Measurements from ENCODE around the gene PRKCD.
A peak's percentile ranks its signal among the peaks of the same experiment; 100 is the strongest.
"Not testable (repeated sequence)": the region's sequence is repeated elsewhere in the genome, so short reads cannot be mapped to it uniquely, and the experiment has no call there.

PRKCD gene

DNA sequence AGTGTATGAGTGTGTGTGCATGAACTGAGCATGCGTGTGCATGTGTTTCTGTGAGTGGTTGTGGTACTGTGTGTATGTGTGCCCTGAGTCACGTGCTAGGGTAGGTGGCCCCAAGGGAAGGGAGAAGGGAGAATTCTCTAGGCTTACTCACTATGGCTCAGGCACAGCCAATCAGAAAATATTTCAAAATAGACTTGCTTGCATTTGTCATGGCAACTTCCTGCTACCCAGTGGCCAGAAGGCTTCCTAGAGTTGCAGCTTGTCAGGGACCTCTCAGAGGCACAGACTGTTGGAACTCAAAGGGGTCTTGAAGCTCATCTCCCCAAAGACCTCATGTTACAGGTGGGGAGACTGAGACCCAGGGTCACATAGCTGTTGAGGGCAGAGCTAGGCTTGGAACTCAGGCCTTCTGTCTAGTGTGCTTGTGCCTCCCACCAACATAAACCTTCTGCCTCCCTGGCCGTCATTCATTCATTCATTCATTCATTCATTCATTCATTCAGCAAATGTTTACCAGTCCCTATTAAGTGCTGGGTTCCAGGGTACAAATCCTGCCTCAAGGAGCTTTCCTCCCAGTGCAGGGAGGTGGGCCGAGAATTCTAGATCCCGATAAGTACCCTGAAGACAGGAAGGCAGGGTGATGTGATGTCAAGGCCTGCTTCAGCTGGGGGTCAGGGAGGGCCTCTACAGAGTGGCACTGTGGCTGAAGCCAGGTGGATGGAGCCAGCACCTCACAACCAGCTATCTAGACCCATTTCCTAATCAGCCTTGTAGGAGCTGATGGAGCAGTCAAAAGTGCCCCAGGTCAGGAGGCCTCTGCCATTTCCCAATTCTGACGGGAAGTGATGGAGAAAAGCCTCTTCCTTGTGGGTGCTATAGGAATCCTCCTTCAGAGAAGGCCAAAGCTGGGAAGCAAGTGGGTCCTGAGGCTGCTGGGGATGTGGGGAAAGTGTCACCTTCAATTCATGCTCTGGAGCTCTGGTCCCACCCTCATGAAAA lies 19.9 kb upstream of the PRKCD start:
- no peak for DNase-seq

DNA sequence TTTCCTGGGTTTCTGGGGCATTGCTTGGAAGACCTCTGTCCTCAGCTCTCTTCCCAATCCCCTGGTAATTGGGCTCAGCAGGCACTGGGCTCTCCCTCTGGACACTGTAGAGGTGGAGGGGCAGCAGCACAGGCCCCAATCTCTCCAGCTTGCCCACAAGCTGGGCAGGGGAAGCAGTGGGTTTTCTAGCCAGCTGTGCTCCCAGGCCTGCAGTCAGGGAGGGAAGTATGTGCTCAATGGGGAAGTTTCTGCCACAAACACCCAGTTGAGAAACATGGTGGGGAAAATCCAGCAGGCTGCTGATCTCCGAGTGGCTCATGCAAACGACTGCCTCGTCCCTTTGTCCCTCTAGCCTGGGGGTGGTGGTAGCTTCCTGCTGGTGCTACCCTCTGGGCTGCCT lies 18.0 kb upstream of the PRKCD start:
- no peak for DNase-seq

DNA sequence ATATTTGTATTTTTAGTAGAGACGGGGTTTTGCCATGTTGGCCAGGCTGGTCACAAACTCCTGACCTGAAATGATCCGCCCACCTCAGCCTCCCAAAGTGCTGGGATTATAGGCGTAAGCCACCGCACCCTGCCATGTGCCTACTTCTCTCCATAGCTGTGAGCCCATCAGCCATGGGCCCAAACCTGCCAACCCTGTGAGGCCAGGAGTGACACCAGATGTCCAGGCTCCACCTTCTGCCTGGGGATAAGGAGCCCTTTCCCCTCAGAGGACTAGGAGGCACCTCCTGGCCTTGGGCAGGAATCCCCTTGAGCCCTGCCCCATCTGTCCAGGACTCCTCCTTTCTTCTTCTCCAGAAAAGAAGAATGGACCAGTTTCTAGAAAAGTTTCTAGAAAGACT lies 16.6 kb upstream of the PRKCD start:
- DNase-seq = no peak

DNA sequence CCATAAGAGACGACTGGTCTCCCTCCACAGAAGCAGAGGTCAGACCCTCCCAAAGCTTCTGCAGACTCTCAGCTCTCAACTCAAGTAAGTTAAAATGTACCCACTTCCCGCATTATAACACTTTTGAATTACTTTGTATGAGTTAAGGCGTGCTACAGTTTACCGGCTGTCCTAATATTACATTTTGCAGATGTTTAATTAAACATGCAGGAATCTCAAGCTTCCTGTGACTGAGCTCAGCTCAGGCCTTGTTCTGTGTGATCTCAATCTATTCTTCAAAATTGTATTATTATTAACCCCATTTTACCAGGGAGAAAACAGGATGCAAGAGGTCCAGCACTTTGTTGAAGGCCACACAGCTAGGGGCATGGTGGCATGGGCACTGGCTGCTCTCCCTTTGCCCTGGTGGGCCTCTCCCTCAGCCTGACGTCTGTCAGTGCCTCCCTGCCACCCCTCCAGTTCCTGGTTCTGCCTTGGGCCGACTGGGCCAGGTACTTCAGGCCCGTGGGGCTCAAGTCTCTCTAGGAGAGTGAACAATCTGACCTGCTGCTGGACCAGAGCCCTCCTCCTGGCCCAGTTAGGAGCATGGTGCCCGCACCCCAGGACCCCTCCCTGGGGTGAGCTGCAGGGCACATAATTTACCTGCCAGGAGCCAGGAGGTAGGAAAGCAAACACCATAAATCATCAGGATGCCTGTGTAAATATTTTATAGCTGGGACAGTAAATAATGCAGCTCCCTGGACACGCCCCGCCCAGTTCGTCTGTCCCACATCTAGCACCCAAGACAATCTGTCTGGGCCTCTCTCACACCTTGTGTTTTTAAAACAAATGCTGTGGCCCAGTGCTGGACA lies 15.9 kb upstream of the PRKCD start:
- DNase-seq = no peak

DNA sequence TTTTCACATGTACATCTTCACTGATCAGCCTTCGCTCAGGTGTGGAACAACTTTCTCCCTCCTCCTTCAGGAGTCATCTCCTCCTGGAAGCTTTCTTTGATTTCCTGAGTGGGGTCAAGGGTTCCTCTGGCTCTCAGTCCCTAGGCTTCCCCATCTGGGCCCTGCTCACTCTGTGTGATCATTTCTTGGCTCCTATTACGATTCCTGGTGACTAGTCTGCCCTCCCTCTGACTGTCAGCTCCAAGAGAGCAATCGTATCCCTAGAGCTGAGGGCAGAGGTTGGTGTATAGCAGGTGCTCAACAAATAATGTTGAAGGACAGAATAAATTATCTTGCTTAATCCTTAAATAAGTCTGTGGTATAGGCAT lies 15.3 kb upstream of the PRKCD start:
- DNase-seq = no peak

DNA sequence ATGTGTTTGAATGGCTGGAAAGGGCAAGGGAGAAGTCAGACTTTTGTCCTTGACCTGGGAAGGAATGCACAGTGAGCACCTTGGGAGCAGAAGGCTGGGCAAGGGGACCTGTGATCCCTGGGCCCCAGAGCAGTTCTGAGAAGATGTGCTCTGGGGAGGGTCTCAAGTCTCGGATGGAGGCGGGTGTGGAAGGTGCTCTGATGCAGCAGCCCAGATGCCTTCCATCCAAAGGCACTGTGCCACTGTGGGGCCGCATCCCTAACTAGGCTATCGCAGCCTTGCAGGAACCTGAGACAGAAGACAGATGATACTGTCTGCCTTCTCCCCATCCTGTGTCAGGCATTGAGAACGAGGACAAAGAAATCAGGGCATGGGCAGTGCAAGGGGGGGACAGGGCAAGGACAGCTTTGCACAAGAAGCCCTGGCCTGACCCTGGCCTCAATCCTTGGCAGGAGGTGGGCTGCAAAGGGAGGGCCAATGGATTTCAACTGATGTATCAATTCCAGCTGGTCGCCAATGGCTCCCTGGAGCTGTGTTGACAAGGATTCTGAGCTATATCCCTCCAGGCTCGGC lies 14.6 kb upstream of the PRKCD start:
- no peak for DNase-seq

DNA sequence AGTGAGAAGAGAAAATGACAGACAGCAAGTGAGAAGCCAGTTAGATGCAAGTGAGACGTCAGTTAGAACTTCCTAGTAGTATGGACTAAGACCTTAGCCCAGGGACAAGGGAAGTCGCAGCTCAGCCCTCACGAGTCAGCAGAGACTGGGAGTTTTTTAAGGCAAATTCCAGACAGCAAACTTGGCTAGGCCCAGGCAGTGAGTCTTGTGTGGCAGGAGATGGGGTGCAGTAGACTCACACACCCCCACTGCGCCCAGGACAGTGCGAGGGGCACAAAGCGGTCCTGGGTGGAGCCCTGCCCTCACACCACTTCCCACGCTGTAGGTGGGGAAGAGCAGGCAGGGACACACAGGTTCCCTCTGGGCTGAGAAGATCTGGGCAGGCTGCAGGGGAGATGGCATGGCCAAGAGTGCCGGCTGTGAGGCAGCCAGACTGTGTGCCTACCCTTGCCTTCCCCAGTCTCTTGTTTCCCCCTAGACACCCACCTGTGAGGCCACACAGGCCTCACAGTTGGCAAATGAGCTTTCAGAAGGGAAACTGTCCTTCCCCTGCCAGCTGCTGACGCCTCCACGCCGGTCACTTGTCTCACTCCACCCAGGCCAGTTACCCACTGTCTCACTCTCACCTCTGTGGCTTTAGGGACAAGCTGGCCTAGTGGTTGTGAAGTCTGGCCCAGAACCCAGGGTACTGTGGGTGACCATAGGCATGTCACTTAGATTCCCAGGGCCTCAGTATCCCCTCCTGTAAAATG lies 13.7 kb upstream of the PRKCD start:
- DNase-seq = no peak

DNA sequence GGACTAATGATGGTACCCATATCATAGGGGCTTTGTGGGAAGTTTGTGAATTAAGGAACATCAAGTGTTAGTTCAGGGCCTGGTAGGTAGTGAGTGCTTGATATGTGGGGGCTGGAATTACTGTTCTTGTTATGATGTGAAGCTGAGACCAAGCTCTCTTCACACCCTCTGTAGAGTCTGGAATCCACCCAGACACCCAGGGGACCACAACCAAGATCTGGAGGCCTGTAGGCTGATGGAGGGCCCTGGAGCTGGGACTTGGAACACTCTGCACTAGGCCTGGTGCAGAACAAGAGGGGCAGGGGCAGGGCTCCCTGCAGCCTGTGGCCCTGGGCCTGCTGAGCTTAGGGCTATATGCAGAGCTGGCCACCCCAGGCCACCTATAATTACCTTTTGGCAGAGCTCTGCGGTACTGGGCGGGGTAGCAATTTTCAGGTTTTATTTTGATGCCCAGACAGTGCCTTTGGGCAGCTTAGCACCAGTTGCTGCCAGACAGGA lies 13.1 kb upstream of the PRKCD start:
- DNase-seq = no peak

DNA sequence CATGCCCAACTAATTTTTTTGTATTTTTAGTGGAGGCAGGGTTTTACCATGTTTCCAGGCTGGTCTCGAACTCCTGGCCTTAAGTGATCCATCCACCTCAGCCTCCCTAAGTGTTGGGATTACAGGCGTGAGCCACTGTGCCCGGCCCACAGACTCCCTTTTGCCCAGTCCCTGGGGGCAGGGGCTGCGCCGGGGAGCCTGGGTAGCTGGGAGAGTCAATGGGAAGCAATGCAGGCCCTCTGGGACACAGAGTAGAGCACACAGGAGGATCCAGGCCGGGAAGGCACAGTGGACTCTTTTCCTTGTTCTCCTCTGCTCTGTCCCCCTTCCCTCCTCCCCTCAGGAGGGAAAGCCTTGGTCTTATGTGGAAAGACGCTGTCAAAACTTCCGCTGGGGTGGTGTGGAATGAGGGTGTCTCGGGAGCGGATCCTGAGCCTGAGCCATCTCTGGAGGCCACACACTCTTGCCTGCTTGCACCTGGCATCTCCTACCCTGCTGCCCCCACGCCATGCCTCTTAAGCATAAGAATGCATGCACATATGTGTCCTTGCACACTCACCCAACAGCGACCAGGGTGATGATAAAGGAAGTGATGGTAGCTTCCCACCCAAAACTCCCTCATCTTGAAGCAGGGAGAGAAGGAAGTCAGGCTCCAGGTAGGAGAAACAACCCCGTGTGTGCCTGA lies 11.9 kb upstream of the PRKCD start:
- no peak for DNase-seq

DNA sequence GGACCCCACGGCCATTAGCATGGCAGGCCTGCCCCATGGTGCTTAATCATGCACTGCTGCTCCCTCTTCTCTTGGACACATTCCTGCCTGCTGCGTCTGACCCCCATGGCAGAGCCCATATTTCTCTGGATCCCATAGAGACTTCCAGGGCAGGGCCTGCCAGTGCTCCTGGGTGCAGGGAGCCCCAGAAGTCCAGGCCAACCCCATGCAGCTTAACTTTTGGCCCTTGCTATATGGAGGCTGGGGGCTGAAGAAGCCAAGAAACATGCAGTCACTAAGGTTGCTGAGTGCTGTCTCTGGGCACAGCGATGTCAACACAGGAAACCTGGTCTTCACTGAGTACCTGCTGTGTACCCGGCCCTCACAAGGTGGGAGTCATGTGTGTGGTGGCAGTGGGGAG lies 11.3 kb upstream of the PRKCD start:
- no peak for DNase-seq

DNA sequence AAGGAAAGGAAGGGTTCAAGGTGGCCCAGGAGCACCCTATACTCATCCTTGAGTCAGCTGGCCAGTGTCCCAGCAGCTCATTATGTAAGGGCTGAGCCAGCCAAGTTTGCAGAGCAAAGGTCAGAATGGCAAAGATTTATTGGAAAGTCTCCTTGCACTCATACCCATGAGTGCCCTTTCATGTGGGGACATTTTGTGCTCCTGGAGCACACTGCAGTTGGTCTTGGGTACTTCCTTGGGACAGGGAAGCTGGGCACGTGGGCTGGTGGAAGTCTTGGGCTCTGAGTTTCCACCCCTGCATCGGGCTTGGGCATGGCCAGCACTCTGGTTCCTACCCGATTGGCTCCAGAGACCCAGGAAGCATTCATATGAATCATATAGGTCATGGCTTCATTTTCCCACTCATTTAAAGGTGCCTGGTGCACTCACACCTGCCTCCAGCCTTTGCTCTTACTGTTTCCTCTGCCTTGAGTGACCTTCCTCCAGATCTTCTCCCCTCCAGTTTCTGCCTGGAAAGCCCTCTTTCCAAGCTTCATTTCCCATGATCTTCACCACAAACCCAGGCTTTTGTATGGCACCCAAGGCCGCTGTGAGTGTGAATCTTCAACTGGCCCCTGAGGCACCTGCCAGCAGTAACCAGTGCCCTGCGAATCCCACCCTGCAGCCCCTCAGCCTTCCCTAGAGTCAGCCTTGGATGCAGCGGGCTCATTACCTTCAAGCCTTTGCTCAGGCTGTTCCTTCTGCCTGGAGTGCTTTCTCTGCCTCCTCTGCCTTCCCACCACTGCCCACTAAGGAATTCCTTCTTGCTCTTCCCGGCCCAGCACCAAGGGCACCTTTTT lies 10.5 kb upstream of the PRKCD start:
- DNase-seq = no peak

DNA sequence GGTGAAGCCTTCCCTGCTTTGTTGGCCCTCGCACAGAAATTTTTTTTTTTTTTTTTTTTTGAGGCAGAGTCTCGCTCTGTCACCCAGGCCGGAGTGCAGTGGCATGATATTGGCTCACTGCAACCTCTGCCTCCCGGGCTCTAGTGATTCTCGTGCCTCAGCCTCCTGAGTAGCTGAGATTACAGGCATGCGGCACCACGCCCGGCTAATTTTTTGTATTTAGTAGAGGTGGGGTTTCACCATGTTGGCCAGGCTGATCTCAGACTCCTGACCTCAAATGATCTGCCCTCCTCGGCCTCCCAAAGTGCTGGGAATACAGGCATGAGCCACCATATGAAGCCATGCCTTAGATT lies 9.9 kb upstream of the PRKCD start:
- DNase-seq = not testable (repeated sequence)

DNA sequence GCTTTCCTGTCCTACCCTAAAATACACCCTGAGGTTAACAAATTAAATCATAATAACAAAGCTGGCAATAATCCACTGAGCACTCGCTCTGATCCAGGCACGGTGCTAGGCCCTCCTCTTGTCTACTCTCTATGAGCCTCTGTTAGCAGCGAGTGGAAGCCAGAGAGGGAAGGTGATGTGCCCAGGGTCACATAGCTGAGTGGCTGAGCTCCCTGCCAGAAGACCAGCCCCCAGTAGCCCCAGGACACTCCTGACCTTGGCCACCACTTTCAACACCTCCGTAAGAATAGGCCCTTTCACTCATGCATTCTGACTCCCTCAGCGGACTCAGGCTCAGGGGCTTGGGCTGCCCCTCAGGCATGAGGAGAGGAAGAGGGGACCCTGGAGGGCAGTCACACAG lies 9.5 kb upstream of the PRKCD start:
- no peak for DNase-seq

DNA sequence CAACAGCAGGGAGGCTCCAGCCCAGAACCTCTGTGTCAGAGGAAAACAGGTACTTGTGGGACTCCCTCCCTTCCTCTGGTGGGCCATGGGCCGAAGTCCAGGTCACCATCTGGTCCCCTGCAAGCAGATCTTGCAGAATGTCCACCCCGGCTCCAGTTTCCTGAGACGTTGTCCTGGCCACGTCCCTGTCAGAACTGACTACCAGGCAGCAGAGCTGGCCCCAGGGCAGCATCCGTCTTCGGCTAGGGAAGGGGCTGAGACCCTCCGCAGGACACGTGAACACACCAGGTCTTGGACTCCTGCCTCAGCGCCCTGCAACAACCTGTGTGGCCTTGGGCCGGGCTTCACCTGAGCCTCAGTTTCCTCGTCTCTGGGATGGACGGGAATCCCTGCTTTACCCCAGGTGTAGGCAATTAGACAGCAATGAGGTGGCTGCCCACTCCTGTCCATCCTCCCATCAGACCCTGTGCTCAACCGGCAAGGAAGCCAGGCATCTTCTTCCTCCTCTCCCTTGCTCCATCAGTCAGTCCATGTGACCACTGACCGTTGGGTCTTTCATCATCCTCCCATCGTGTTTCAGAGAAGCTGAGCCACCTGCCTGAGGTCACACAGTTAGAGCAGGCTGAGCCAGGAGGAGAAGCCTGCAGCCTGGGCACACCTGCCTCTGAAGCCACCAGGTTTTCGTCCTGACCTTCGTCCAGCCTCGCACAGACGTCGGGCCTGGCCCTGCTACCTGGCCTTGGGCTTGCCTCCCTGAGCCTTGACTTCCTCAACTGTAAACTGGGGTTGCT lies 8.9 kb upstream of the PRKCD start:
- DNase-seq = no peak

DNA sequence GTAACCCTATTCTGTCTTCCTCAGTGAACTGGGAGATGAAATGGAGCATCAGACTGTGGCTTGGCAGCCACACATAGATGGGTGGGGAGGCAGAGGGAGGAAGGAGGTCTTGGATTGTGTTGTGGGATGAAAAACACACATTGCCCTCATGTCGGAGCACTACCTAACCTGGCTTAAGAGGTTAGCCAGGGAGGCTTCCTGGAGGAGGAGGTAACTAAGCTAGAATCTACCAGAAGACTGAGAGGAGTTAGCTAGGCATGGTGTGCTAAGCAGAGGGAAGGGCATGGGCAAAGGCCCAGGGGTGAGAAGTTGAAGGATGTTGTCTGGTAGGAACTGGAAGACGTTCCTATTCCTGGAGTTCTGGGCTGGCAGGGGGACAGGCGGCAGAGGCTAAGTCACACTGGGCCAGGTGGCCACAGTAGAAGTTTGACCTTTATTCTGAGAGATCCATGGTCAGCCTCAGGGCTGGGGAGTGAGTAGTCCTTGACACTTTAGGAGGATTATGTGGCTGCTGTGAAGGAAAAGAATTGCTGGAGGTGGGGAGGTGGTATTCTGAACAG lies 7.7 kb upstream of the PRKCD start:
- no peak for DNase-seq

DNA sequence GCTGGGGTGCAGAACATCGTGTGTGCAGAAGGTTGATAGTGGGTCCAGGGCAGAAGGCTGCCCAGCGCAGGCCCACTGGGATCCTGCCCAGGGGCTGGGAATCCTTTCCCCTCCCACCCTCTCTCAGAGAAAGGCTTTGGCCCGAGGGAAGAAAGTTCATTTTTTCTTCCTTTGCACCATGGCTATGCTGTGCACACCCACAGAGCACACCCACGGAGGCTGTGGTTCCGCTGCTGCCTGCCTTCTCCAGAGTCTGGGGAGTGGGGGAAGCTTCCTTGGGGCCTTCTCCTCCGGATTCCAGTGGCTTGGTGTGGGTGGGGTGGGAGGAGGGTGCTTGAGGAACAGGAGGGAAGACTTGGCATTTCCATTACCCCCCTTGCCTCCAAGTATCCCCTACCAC lies 7.0 kb upstream of the PRKCD start:
- no peak for DNase-seq

DNA sequence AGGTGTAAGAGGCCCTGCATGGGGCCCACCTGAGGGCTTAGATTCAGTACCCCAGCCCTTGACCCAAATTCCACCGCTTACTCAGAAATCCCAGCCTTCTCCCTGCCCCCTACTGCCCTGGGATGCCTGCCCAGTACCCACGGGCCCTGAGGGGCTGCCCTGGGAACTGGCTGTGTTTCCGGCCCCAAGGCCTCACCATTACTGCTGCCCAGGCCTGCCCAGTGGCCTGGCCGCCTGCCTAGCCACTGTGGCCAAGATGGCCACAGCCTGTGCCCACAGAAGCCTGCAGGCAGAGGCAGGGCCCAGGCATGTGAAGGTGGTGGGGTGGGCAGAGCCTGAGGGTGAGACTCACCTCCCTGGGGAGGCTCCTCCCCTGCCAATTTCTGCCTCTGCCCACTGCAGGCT lies 6.1 kb upstream of the PRKCD start:
- no peak for DNase-seq

DNA sequence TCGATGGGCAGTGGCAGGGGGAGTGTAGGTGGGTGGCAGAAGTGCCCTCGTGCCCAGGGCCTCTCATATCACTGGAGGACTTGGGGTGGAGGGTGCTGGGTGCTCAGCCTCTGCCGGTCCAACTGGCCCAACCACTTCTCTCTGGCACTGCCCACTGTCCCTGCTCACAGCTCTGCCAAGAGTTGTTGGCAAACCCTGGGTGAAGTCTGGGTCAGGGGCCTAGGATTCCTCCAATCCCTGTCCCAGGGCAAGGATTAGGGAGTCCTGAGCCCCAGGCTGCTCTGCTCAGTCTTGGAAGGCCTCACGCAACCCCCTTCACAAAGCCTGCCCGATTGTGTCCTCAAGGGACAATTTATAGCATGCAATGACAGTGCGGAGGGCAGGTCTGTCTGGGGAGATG lies 5.2 kb upstream of the PRKCD start:
- DNase-seq = peak; percentile 51

DNA sequence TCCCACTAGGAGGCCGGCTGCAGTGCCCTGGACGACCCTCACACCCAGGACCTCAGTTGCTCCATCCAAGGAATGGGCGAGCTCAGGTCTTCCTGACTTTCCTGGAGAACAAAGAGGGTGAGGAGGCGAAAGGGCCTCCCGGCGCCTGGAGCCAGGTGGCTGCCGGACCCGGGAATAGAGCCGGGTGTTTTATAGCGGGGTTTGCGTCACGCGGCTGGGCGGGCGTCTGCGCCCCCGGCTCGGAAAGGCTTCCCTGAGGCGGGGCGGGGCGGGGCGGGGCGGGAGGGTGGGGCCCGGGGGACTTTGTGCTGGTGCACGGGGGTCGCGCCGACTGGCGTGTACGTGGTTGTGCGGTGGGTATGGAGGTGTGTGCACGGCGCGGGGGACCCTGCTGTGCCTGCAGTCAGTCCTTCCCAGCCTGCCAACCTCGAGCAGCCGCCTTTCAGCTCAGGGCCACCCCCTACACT lies 4.6 kb upstream of the PRKCD start:
- DNase-seq = no peak
